ENCODE results near the gene SLC43A3. TPM values are rescaled to one million over a fixed set of nuclear protein-coding genes. Genes with fewer than 3 reads are reported as not detected.
A peak's percentile ranks its signal among the peaks of the same experiment; 100 is the strongest.

The SLC43A3 gene
- total RNA-seq, 1 experiment from 2014 or later, result 135 TPM

DNA sequence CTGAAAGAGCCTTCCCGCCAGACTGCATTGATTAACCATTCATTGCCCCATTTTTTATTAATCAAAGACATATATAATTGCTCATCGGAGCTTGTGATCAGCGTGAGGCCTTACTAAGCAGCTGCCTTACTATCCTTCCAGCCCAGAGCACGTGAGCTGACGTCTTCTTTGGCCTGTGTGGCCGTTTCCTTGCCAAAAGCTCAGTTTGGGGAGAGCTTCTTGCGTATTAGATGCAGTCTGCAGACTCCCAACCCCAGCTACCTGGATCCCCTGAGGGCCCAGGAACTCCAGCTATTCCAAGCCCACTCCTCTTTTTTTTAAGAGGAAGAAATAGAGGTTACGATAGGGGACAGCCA lies 784 bp upstream of the SLC43A3 start:
- DNase-seq (ENCODE audit: low read depth), result no peak

DNA sequence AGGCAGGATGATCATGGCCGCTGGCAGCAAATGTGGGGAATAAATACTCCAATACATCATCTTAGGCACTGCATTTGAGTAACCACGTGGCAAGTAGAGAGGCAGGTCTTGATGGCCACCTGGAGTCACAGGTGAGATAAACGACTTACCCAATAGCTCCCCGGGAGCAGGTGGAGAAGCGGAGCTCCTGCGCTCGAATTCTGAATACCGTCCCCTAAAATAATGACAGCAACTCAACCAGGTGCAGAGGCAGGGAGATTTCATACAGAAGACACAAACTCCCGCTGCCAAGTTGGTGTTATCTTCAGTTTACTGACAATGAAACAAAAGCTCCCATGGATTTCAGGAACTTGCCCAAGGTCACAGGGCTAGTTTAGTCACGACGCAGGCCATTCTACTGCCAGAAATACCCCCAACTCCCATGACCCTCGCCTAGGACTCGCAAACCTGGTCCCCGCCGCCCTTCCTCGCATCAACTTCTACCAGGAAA lies 437 bp downstream of the SLC43A3 start:
- no peak for DNase-seq (ENCODE audit: low read depth)

DNA sequence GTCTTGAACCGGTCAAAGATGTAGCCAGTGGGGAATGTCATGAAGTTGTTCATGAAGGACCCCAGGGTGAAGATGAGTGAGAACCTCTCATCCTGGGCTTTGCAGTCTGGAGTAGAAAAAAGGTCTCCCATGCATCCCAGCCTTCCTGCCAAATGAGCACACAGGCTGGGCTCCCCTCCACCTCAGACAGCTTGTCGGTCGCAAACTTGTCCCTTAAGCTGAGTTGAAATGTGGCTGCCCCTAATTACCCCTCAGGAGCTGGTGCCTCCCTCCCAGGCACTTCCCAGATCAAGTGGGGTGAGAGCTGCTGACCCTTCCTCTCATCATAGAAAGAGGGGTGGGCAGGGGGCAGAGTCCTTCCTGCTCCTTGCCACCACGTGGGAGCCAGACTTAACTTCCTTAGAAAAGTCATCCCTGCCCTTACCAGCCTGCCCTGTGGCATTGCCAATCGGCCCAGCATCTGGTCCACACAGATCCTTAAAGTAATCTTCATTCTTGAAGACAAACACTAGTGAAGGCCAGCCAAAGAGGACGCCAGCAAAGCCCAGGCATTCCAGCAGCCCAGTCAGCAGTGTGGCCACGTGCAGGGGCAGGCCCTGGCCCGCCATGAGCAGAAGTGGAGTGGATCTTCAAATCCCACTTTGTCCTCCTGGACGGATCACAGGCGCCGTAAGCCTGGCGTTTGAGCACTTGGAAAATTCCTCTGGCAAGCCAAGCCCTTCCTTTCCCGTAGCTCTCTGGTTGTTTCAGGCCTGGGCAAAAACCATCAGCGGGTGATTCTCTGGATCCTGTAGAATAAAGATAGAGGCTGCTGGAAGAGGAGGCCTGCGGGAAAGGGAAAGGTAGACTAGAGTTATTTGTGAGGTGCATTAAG lies 1.1 kb downstream of the SLC43A3 start:
- DNase-seq (ENCODE audit: low read depth), result peak; percentile 48

DNA sequence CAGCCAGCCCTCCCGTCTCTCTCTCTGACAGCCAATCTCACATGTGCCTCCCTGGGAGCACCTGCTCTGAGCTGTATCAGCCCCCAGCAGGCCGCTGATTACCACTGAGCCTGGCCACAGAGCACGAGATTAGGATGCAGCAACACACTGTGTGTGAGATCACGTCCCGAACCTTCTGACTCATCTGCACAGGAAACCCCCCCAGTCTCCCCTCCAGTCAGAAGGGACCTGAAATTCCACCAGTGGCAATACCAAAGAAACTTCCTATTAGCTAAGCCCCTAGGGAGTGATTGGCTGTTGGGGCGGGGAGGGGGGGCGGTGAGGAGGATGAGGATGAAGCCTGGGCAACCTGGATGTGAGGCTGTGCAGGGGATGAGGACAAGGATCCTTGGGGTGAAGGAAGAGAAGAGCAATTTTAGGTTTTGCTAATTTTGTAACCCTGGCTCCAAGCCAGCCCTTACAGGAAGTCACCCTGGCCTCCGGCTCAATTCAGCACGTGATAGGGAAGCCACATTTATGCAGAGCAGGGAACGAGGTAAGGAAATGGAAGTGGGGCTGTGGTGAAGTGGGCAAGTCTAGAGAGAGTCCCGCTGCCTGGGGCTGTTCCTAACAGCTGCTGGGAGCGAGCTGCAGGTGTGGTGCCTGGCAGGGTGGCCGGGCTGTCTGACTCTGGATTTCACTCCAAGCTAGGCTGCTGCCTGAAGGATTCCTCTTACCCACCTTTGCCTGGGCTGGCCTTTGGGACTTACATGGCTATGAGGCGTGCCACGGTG lies 1.9 kb downstream of the SLC43A3 start:
- DNase-seq (ENCODE audit: low read depth), result peak; percentile 97

DNA sequence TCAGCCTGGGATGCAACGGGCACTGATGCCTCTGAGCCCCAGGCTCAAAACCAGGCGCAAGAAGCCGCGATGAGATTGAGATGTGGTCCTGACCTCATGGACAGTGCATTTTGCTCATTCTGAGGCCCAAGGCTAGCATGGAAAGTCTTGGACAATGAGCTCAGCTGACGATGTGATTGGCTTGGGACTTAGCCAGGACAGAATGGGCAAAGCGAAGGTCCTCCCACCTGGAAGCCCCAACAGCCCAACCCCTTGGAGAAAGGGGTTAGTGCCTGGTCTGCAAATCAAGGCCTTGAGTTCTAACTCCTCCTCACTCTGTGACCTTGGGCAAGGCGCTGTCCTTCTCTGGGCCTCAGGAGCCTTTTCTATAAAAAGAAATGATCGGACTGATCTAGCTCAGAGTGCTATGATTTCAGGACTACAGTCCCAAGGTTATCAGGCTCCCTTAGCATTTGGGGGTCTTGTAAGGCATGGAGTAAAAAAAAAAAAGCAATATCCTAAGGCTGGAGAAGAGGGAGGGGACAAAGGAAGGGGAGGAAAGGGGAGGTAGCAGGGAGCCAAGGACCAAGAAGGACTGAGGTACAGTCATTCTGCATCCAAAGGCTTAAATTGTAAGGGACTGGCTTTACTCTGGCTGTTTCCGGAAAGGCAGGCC lies 2.7 kb downstream of the SLC43A3 start:
- no peak for DNase-seq (ENCODE audit: low read depth)

DNA sequence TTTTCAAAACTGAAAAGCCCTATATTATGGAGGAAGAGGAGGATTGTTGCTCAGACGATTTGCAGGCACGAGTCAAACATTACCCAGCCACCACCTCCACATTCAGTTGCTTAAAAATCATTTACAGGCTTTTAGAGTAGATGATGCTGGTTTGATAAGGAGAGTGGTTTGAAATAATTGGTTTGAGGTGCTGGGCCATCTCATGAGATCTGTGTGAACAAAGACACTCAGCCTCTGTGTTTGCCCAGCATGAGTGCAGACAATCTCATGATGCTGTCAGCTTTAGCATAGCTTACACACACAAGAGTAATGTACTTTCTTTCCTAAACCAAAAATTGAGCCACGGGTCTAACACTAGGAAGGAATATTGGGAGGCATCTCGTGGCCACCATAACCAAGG lies 4.3 kb downstream of the SLC43A3 start:
- no peak for DNase-seq (ENCODE audit: low read depth)

DNA sequence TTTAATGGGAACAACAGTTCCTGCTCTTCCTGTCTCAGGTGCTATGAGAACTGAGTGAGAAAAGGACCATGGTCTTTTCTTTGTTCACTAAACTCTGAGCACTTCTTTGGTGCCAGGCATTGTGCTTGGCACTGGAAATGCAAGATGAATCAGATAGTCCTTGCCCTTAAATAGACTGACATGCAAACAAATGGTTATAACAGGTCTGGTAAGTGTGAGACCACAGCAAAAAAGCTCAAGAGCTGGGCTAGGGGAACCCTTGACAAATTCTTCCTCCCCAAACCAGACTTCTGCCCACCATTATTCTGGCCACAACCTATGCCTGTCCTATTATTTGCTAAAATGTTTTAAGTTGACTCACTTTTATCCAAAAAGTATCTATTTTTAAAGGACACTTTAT lies 5.1 kb downstream of the SLC43A3 start:
- DNase-seq (ENCODE audit: low read depth), result no peak

DNA sequence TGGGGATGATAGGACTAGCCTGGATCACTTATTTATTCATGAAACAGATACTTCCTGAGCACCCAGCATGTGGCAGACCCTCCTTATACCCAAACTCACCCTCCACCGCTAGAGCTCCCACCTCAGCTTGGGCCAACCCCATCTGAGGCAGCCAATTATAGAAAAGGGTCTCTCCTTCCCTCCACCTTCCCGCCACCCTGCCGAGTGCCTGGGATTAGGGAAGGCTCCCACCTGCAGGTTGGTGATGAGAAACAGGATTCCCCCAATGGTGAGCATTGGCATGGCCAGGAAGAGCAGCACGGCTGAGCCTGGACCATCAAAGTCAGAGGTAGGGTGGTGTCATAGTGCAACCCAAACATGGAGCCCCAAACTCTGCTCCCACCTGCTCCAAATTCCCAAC lies 5.9 kb downstream of the SLC43A3 start:
- DNase-seq (ENCODE audit: low read depth), result no peak

DNA sequence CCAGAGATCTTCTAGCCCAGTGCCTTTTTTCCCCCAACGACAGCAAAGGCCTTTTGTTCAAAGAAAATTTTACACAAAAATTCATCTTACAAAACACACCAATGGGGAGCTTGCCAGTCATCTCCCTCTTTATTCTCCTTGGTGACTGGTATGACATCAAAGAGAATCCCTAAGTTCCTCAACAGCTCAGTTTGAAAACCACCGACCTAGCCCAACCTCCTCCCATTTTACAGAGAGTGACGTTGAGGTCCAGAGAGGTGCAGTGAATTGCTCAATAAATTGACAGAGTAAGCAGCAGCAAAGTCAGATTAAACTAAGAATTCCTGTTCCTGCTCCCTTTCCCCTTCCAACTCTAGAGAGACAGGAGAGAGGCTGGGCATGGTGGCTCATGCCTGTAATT lies 7.8 kb downstream of the SLC43A3 start:
- no peak for DNase-seq (ENCODE audit: low read depth)

DNA sequence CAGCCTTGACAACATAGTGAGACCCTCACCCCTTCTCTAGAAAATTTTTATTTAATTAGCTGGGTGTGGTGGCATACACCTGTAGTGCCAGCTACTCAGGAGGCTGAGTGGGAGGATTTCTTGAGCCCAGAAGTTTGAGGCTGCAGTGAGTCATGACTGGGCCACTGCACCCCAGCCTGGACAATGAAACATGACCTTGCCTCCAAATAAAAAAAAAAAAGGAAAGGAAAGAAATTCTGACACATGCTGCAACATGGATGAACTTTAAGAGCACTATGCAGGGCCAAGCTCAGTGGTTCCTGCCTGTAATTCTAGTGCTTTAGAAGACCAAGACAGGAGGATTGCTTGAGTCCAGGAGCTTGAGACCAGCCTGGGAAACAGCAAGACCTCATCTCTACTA lies 8.8 kb downstream of the SLC43A3 start:
- no peak for DNase-seq (ENCODE audit: low read depth)

DNA sequence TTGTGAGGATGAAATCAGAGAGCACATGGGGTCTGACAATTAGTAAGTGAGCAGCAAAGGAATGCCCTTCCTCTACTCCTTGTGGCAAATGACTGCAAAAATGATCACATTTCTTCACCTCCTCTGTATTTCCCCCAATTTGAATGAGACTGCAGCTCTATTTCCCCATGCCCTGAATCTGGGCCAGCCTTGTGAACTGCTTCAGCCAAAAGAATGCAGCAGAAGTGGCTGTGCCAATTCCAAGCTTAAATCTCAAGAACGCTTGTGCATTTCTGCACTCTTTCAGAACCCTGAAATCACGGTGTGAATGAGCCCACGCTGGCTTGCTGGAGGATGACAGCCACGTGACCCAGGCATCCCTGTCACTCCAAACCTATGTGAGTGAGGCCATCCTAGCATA lies 9.9 kb downstream of the SLC43A3 start:
- DNase-seq (ENCODE audit: low read depth), result no peak

DNA sequence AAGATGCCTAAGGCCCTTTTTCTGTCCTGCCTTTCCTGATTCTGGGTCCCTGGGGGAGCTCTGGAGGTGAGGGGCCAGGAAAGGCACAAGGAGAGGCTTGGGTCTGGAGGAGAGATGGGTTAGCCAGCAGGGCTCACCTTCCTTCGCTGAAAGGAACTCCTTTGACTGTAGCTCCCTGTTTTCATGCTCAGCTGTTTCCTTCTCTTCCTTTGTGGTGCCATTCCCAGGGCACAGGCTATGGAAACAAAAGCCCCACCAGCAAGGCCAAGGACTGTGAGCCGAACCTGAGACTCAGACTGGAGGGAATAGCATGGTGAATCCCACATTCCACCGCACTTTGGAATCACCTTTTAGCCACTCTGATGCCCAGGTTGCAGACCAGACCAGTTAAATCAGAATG lies 10.5 kb downstream of the SLC43A3 start:
- no peak for DNase-seq (ENCODE audit: low read depth)

DNA sequence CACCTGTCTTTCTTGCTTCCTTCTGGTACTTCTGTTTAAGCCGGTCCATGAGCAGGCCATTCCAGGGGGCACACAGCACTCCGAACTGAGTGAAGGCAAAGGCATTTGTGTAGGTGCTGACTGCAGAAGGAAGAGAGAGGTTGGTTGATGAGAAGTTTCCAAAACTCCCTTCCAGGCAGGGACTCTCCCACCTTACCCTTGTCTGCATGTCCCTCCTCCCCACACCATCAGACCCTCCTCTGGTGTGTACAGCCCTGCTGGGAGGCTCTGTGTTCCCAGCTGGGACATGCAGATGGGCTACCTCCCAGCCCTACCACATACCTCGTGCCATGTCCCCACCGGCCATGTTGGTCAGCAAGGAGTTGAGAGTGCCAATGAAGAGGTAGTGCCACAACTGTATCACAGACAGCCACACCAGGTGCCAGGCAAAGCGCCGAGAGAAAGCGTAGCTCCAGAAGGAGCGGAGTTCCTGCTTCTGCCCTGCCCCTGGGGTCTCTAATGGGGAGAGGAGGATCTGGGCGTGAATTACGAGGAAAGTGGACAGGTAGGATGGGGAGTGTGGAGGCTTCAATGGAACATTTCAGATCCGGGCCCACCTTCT lies 12.2 kb downstream of the SLC43A3 start:
- DNase-seq (ENCODE audit: low read depth), result no peak

DNA sequence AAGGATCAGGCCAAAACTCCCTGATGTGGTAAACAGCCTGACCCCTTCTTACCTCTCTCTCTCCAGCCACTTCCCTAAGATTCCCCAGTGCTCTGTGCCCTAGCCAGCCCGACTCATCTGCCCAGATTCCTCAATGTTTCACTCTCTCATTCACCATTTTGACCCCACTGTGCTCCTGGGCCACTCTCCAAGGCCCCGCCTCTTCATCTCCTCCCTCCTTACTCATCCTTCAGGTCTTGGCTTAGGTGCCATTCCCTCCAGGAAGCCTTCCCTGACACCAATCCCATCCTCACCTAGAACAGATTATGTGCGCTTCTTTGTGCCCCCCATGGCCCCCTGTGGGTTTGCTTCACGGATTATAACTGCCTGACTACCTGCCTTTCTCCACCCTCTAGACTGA lies 13.2 kb downstream of the SLC43A3 start:
- DNase-seq (ENCODE audit: low read depth), result no peak

DNA sequence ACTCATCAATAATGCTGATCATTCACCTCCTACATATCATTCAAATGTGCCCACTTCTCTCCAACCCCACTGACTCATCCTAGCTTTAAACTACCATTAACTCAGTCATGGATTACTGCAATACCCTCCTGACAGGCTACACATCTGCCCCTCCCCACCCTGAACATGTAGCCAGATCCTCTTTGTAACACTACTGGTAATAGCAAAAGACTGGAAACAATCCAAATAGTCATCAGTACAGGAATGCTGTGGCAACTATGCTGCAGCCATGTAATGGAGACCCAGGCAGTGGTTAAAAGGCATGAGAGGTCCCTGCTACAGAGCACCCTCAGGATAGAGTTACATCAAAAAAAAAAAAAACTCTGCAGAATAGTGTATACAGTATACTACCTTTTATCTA lies 16.6 kb downstream of the SLC43A3 start:
- DNase-seq (ENCODE audit: low read depth), result no peak

DNA sequence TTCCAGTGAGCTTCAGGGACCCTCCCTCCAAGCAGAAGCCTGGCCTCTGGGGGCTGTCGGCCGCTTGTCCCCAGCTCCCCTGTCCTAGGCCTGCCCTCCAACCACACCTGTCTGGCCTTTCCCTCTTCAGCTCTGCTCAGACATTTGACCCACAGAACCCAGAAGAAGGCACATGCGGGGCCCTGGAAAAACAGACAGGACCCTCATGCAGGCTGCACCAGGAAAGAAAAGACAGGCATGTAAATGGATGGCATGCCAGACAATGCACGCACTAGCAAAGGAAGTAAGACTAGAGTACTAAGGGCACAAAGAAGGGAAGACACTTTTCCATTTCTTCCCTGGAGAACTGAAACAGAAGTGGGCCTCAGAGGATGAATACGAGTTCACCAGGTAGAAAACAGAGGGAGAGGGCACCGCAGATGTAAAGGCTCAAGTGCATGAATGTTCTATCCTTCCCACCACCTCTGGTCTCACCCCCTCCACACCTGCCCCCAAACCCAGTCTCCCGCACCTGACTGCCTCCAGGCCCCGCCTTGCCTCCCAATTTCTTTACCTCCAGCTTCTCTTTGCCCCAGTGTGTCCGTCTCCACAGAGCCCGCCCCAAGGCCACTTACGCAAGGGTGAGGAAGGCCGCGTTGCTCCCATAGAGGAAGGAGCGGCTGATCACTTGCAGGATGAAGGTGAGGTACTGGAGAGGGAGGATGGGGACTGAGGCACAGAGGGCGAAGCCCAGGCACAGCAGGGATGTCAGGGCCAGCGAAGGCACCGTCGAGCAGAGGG lies 17.4 kb downstream of the SLC43A3 start:
- no peak for DNase-seq (ENCODE audit: low read depth)

DNA sequence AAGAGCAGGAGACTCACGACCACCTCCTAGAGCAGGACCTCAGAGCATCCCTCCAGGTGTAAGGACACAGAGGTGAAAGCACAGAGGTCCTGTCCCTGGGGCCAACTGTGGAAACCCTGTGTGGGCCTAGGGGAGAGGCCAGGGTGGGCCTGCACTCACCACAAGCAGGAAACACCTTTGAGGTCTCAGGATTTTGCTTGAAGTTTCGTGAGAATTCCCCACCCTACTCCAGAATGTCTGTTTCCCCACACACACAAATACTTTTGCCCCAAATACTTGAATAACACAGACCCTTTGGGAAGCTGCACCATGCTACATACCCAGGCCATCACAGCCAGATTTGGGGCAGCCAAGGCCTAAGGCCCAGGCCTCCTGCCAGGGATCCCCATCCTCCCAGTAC lies 18.1 kb downstream of the SLC43A3 start:
- no peak for DNase-seq (ENCODE audit: low read depth)

DNA sequence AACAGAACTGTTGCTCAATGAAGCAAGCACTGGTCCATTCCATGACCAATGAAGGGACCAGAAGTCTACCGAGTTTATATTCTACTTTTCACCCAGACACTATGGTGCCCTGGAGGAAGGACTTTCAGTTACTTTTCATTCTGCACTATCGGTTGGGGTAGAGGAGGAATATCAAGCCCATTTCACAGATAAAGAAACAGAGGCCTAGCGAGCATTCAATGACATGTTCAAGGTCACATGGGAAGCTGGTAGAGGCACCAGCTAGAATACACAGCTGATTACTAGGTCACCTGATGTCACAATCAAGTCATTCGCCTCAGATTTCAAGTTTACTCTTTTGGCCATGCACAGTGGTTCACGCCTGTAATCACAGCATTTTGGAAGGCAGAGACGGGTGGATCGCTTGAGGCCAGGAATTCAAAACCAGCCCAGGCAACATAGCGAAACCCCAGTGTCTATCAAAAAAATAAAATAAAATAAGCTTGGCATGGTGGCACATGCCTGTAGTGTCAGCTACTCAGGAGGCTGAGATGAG lies 18.9 kb downstream of the SLC43A3 start:
- DNase-seq (ENCODE audit: low read depth), result no peak

DNA sequence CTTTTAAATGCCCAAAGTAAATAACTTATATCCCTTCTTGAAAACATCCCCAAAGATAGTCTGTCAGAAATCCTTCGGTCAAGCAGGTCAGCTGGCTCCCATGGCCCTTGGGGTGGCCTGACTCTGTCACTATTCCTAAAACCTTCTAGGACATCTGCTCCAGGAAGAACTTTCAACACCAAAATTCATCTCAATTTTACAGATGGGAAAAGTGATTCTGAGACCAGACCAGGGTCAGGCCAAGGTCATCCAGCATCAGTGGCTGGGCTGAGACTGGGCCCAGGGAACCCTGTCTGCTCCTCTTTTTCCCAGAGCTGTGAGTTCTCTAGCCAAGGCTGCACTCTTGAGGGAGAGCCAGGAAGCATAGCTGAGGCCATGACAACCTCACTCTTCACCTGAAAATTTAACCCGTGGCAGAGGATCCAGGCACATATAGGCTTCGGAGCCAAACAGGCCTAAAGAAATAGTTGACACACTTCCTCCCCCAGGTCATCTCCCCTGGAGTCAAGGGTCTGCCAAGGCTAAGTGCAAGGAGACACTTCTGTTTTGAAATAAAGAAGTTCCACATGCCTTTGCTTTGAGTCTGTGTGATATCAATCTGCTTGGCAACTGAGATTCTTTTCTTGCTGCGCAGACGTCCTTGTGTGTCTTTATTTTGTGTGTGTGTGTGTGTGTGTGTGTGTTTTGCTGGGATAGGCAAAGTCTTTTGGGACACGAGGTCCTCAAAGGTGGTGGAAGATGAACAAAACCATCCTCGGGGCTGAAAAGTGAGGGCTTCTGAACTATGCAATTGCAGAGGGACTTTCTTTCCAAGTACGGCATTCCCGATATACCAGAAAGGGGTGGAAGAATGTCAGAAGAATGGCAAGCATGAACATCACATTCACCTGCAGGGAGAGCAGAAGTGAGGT lies 19.7 kb downstream of the SLC43A3 start:
- no peak for DNase-seq (ENCODE audit: low read depth)

DNA sequence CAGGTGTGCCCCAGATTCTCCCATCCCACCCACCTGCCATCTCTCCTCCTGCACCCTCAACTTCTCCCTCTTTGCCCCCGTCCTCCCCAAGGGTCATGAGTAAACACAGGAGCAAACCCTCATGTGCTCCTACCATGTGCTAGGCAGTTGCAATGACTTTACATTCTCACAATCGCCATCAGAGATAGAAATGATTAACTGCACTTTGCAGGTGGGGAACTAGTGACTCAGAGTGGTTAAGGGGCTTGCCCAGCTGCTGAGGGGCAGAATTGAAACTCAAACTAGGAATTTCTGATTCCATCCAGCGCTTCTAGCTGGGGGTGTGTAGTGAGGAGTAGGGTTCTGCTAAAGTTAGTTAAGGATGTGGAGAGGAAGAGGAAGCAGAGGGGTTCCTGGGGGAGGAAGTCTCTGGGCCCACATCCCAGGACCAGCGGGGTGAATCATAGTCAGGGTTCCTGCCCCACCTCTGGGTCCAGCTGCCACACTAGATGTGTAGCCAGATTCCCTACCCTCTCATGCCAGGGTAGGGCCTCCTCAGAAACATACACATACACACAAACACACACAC lies 20.5 kb downstream of the SLC43A3 start:
- DNase-seq (ENCODE audit: low read depth), result peak; percentile 60

Data from Daoy (cell line).